ENCODE measurements around the gene SH3GLB1. TPM values are rescaled to one million over a fixed set of nuclear protein-coding genes. Genes with fewer than 3 reads are reported as not detected.

SH3GLB1 gene
- total RNA-seq, 1 experiment from 2014 or later, result 45.2 TPM

GRCh38 chr1:86733340-86733739, 29.0 kb downstream of the SH3GLB1 start:
- no peak for DNase-seq (ENCODE audit: low read depth)

- no peak for DNase-seq (ENCODE audit: low read depth)
Measured at GRCh38 chr1:86739648-86740509, 35.5 kb downstream of the SH3GLB1 start.

GRCh38 chr1:86741947-86742572, 37.7 kb downstream of the SH3GLB1 start:
- peak; percentile 26 for DNase-seq (ENCODE audit: low read depth)

- no peak for DNase-seq (ENCODE audit: low read depth)
Measured at GRCh38 chr1:86747304-86747703, 42.9 kb downstream of the SH3GLB1 start.

- DNase-seq (ENCODE audit: low read depth), result no peak
Measured at GRCh38 chr1:86748622-86749373, 44.4 kb downstream of the SH3GLB1 start.

- no peak for DNase-seq (ENCODE audit: low read depth)
Measured at GRCh38 chr1:86750076-86750475, 45.7 kb downstream of the SH3GLB1 start.

- DNase-seq (ENCODE audit: low read depth), result no peak
Measured at GRCh38 chr1:86750530-86750929, 46.2 kb downstream of the SH3GLB1 start.

GRCh38 chr1:86751923-86752322, 47.5 kb downstream of the SH3GLB1 start:
- DNase-seq (ENCODE audit: low read depth), result no peak

GRCh38 chr1:86753700-86754099, 49.3 kb downstream of the SH3GLB1 start:
- DNase-seq (ENCODE audit: low read depth), result peak; percentile 51

- DNase-seq (ENCODE audit: low read depth), result no peak
Measured at GRCh38 chr1:86754265-86754974, 50.0 kb downstream of the SH3GLB1 start.

- DNase-seq (ENCODE audit: low read depth), result no peak
Measured at GRCh38 chr1:86756062-86756406, 51.7 kb downstream of the SH3GLB1 start.

GRCh38 chr1:86757272-86757984, 53.1 kb downstream of the SH3GLB1 start:
- no peak for DNase-seq (ENCODE audit: low read depth)

GRCh38 chr1:86758570-86758969, 54.2 kb downstream of the SH3GLB1 start:
- no peak for DNase-seq (ENCODE audit: low read depth)

- DNase-seq (ENCODE audit: low read depth), result no peak
Measured at GRCh38 chr1:86760199-86760598, 55.8 kb downstream of the SH3GLB1 start.

GRCh38 chr1:86762336-86762735, 58.0 kb downstream of the SH3GLB1 start:
- no peak for DNase-seq (ENCODE audit: low read depth)

GRCh38 chr1:86764523-86764922, 60.1 kb downstream of the SH3GLB1 start:
- DNase-seq (ENCODE audit: low read depth), result no peak

- DNase-seq (ENCODE audit: low read depth), result no peak
Measured at GRCh38 chr1:86765073-86765472, 60.7 kb downstream of the SH3GLB1 start.

- no peak for DNase-seq (ENCODE audit: low read depth)
Measured at GRCh38 chr1:86765674-86766073, 61.3 kb downstream of the SH3GLB1 start.

- DNase-seq (ENCODE audit: low read depth), result no peak
Measured at GRCh38 chr1:86768554-86768953, 64.2 kb downstream of the SH3GLB1 start.

GRCh38 chr1:86769065-86769464, 64.7 kb downstream of the SH3GLB1 start:
- DNase-seq (ENCODE audit: low read depth), result no peak
